Erythroblast (primary cell): ENCODE data around the gene PCDHGA4.

Experiments used
- GATA1 ChIP-seq: IDR thresholded peaks from 2 replicates; pipeline ENCODE4 v1.6.1; 2011; ENCODE audit warnings: low read depth, mild to moderate bottlenecking, control low read depth, low read length, moderate library complexity
- POLR2A ChIP-seq: IDR thresholded peaks from 2 replicates; pipeline ENCODE4 v1.6.1; 2011; ENCODE audit warnings: mild to moderate bottlenecking, low read length

- TF ChIP-seq POLR2A, result no peak
- TF ChIP-seq GATA1, result no peak
Observed at GRCh38 chr5:141371572-141372475, 17.0 kb downstream of the PCDHGA4 start.
